A673 (cell line): ENCODE measurements around the gene PI16. TPM values are rescaled to one million over a fixed set of nuclear protein-coding genes. Genes with fewer than 3 reads are reported as not detected.

ENCODE experiments used
- Bru-seq: library from RNA; stranded (reverse); fragments of 400-500 nt; gene quantifications from one replicate; lab custom pipeline; 2021; lab: Mats Ljungman, UMichigan
- BruChase-seq, 2 experiments: library from RNA; stranded (reverse); fragments of 400-500 nt; gene quantifications; one replicate each; lab custom pipeline; 2021; lab: Mats Ljungman, UMichigan
- BruUV-seq: library from RNA; stranded (reverse); fragments of 400-500 nt; replicated peaks from 2 replicates; lab custom pipeline; 2021; lab: Mats Ljungman, UMichigan
- CTCF ChIA-PET: fragments of 300-600 bp; sonication (Branson Sonifier 250); formaldehyde crosslinking; loops from one replicate; lab custom pipeline; 2022; ENCODE audit warnings: antibody characterized with exemption; lab: Charles Lee
- POLR2A ChIA-PET: fragments of 300-600 bp; sonication (Branson Sonifier 250); formaldehyde crosslinking; loops from one replicate; lab custom pipeline; 2022; ENCODE audit warnings: antibody characterized with exemption; ENCODE audit not compliant: low non-redundant PET; lab: Charles Lee
- DNase-seq: peaks from one replicate; pipeline ENCODE4 v3.0.0-alpha.2; 2015; ENCODE audit warnings: low spot score
- H3K27ac ChIP-seq: fragments of 200-600 bp; sonication (generic); 2 replicates; pipeline ENCODE4 v1.5.1; 2016; ENCODE audit warnings: mixed run types, low read depth, mild to moderate bottlenecking, mixed read lengths, antibody characterized with exemption, low read length; ENCODE audit not compliant: poor library complexity, severe bottlenecking
- H3K27me3 ChIP-seq: fragments of 200-600 bp; sonication (generic); replicated peaks from 2 replicates; pipeline ENCODE4 v1.6.1; 2017; ENCODE audit warnings: mixed run types, low read depth, mild to moderate bottlenecking, mixed read lengths, antibody characterized with exemption, low read length; ENCODE audit not compliant: insufficient read depth, poor library complexity
- H3K36me3 ChIP-seq: fragments of 200-600 bp; sonication (generic); 2 replicates; pipeline ENCODE4 v1.6.1; 2016; ENCODE audit warnings: mixed run types, mild to moderate bottlenecking, mixed read lengths, antibody characterized with exemption, low read length; ENCODE audit not compliant: insufficient read depth, poor library complexity, severe bottlenecking
- H3K4me1 ChIP-seq: fragments of 200-600 bp; sonication (generic); 2 replicates; pipeline ENCODE4 v1.6.1; 2017; ENCODE audit warnings: mixed run types, mild to moderate bottlenecking, mixed read lengths, antibody characterized with exemption, low read length; ENCODE audit not compliant: insufficient read depth, poor library complexity, severe bottlenecking
- H3K4me3 ChIP-seq: fragments of 200-600 bp; sonication (generic); 2 replicates; pipeline ENCODE4 v1.5.1; 2016; ENCODE audit warnings: low read depth, mixed run types, mild to moderate bottlenecking, mixed read lengths, low read length; ENCODE audit not compliant: poor library complexity, severe bottlenecking
- H3K9me3 ChIP-seq: fragments of 200-600 bp; sonication (generic); 2 replicates; pipeline ENCODE4 v1.6.1; 2016; ENCODE audit warnings: mixed run types, low read depth, mild to moderate bottlenecking, mixed read lengths, antibody characterized with exemption, low read length; ENCODE audit not compliant: poor library complexity, severe bottlenecking
- EZH2 ChIP-seq: fragments of 200-600 bp; sonication (generic); IDR thresholded peaks from 2 replicates; pipeline ENCODE4 v1.6.1; 2017; ENCODE audit warnings: borderline replicate concordance, low read depth, mild to moderate bottlenecking, mixed read lengths, antibody characterized with exemption, low read length; ENCODE audit not compliant: poor library complexity, severe bottlenecking
- intact Hi-C: fragments of 100-400 bp; cut with micrococcal nuclease; formaldehyde crosslinking; loops from one replicate; pipeline ENCODE4 v1.10.0; 2022; ENCODE audit not compliant: unreplicated experiment
- long read RNA-seq: library from polyadenylated mRNA; stranded (forward); transcript quantifications from one replicate; pipeline ENCODE4 v2.0.0, GENCODE V29; 2022
- total RNA-seq: library from RNA; stranded (reverse); gene quantifications from 2 replicates; pipeline ENCODE4 v1.2.3, GENCODE V29; 2021
- TF ChIP-seq, protein P1 (sequence below): fragments of 300-800, 200-600 bp; sonication (generic); conservative IDR thresholded peaks from 2 replicates; pipeline ENCODE4 v1.5.1; 2017; ENCODE audit warnings: low read depth, mild to moderate bottlenecking, antibody characterized with exemption, low read length, moderate library complexity, mixed read lengths

The PI16 gene, protein sequence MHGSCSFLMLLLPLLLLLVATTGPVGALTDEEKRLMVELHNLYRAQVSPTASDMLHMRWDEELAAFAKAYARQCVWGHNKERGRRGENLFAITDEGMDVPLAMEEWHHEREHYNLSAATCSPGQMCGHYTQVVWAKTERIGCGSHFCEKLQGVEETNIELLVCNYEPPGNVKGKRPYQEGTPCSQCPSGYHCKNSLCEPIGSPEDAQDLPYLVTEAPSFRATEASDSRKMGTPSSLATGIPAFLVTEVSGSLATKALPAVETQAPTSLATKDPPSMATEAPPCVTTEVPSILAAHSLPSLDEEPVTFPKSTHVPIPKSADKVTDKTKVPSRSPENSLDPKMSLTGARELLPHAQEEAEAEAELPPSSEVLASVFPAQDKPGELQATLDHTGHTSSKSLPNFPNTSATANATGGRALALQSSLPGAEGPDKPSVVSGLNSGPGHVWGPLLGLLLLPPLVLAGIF
- total RNA-seq: not detected in 2 replicates
- not detected for Bru-seq, nascent RNA
- not detected for BruChase-seq, experiment 1, labeled RNA remaining after a 2-hour chase
- percentile 5 among the genes with signal in this experiment for BruChase-seq, experiment 2, labeled RNA remaining after a 6-hour chase
- long read RNA-seq: 0 reads

DNA sequence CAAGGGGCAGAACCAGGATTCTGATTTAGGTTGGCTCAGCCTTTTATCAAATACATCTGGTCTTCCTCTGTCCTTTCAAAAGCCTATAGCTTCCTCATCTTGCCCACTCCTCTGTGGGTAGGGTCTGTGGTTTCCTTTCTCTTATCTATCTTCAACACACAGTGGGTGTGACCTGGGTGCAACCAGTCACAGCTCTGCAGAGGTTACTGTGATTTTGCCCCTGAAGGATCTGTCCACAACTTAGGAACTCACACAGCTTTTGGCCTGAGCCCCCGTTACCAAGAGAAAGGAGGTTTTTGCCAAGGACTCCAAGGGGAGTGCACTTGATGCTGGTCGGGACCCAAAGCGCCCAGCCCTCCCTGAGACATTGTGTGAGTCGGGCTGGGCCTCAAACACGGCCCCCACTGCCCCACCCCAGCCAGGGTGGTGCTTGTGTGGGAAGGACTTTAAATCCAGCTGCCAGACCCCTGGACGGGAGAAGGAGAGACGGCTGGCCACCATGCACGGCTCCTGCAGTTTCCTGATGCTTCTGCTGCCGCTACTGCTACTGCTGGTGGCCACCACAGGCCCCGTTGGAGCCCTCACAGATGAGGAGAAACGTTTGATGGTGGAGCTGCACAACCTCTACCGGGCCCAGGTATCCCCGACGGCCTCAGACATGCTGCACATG lies at the start of gene PI16:
Gene PI16, plus strand, starts transcription at position 477 of the 670 bp plus-strand sequence. Its CDS starts 23 bp downstream, at position 500.
- no peak within 1 kb of the TSS for H3K4me3 ChIP-seq

DNA sequence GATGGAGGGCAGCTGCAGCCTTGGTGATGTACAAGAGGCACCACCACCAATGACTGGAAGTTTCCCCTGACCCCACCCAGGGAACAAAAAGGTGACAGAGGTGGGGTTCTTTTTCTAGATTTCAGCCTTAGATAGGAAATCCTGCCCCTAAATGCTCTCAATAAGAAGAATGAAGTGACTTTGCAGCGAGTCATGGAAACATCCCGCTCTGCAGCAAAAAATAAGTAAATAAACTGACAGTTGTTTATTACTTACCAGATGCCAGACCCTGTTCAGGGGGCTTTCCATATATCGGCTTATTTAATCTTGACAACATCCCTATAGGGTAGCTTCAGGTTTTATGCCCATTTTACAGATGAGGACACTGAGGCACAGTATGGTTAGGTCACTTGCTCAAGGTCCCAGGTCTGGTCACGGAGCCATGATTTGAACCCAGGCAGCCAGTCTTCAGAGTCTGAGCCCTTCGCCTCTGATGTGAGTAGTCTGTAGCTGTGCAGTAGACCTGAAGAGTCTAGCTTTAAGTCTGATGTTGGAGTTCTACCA lies 49.6 kb upstream of the PI16 start:
- CTCF ChIA-PET: no interaction called here
- TF ChIP-seq, protein P1, sequence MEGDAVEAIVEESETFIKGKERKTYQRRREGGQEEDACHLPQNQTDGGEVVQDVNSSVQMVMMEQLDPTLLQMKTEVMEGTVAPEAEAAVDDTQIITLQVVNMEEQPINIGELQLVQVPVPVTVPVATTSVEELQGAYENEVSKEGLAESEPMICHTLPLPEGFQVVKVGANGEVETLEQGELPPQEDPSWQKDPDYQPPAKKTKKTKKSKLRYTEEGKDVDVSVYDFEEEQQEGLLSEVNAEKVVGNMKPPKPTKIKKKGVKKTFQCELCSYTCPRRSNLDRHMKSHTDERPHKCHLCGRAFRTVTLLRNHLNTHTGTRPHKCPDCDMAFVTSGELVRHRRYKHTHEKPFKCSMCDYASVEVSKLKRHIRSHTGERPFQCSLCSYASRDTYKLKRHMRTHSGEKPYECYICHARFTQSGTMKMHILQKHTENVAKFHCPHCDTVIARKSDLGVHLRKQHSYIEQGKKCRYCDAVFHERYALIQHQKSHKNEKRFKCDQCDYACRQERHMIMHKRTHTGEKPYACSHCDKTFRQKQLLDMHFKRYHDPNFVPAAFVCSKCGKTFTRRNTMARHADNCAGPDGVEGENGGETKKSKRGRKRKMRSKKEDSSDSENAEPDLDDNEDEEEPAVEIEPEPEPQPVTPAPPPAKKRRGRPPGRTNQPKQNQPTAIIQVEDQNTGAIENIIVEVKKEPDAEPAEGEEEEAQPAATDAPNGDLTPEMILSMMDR: no peak
- no peak for TF ChIP-seq EZH2
- Histone ChIP-seq H3K4me1 (no peaks in the 10 kb centered on the region), H3K4me3 (no peak overlapping the region), H3K27ac (no peak overlapping the region), H3K27me3 (no peaks in the 10 kb centered on the region), H3K36me3 (no peaks in the 10 kb centered on the region), H3K9me3 (no peaks in the 10 kb centered on the region)
- BruUV-seq: no TSS peak
- POLR2A ChIA-PET: no interaction called here
- DNase-seq: no peak
- intact Hi-C loops: no loop called here

More for the DNA sequence above, at the start of gene PI16:
- TF ChIP-seq, protein P1: no peak
- no peak for TF ChIP-seq EZH2
- no peaks in the 10 kb centered on the region for H3K36me3 ChIP-seq
- ChIA-PET POLR2A (no interaction called here), CTCF (no interaction called here)
- intact Hi-C loops: no loop called here
- H3K27me3 ChIP-seq: no peaks in the 10 kb centered on the region
- H3K4me1 ChIP-seq: no peaks in the 10 kb centered on the region
- H3K27ac ChIP-seq: no peak within 1 kb of the TSS
- BruUV-seq: no TSS peak
- no peaks in the 10 kb centered on the region for H3K9me3 ChIP-seq
- no peak for DNase-seq

DNA sequence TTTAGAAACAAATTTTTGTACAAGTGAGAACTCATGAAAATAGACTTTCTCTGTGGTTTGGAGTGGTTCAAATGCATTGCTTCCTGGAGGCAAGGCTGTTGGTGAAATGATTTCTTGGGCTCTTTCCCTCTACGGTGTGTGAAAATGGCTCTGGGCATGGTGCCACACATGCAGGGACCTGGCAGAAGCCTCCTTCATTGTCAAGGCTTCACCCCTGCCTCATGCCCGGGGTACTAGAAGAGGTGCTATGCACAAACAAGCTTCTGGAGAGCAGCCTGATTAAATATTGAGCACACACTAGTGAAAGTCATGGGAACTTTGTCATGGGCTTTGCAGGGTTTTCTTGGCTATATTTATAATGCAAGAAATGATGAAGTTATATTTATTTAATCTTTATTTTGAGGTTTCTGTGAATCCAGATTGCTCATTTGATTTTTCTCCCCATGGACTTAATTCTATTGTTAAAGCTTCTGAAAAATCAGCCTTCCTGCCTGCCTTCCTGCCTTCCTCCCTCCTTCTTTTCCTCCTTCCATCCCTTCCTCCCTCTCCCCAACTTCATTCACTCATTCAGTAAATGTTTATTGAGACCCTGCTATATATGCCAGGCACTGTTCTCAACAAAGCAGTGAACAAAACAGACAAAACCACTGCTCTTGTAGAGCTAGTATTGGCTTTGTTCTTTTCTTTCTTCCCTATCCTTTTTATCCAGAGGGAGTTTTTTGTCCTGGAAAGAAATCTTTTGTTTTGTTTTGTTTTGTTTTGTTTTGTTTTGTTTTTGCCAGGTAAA lies 47.8 kb upstream of the PI16 start:
- Histone ChIP-seq H3K27ac (no peak overlapping the region), H3K36me3 (no peaks in the 10 kb centered on the region), H3K27me3 (no peaks in the 10 kb centered on the region), H3K4me3 (no peak overlapping the region), H3K4me1 (no peaks in the 10 kb centered on the region), H3K9me3 (no peaks in the 10 kb centered on the region)
- ChIA-PET POLR2A (no interaction called here), CTCF (no interaction called here)
- no peak for TF ChIP-seq EZH2
- TF ChIP-seq, protein P1: no peak
- DNase-seq: no peak
- BruUV-seq: no TSS peak
- intact Hi-C loops: no loop called here
